HepG2 (cell line): ENCODE results near the gene SEMA4C. TPM values are rescaled to one million over a fixed set of nuclear protein-coding genes. Genes with fewer than 3 reads are reported as not detected.

Experiments
- AKAP8 ChIP-seq: sonication (generic); formaldehyde crosslinking; IDR thresholded peaks from 2 replicates; pipeline ENCODE4 v1.5.1; 2020; ENCODE audit warnings: mild to moderate bottlenecking, missing genetic modification reagents
- MED8 ChIP-seq: sonication (generic); formaldehyde crosslinking; IDR thresholded peaks from 2 replicates; pipeline ENCODE4 v1.8.1; 2023; ENCODE audit warnings: mild to moderate bottlenecking, missing genetic modification reagents; ENCODE audit not compliant: insufficient replicate concordance
- MXD3 ChIP-seq: IDR thresholded peaks from 2 replicates; pipeline ENCODE4 v1.6.1; 2016; ENCODE audit warnings: mild to moderate bottlenecking, missing biosample characterization, missing genetic modification reagents
- RCOR2 ChIP-seq: IDR thresholded peaks from 2 replicates; pipeline ENCODE4 v1.6.1; 2016; ENCODE audit warnings: missing biosample characterization, missing genetic modification reagents
- RFXAP ChIP-seq: sonication (generic); formaldehyde crosslinking; IDR thresholded peaks from 2 replicates; pipeline ENCODE4 v1.4.0; 2020; ENCODE audit warnings: missing genetic modification reagents, borderline replicate concordance
- XRCC5 ChIP-seq: fragments of 200-400 bp; formaldehyde crosslinking; optimal IDR thresholded peaks from 2 replicates; pipeline ENCODE3; 2017; ENCODE audit warnings: mild to moderate bottlenecking, low read length
- ZBTB40 ChIP-seq, 2 experiments: fragments of 450-650 bp in 1 of 2; sonication (generic) in 1 of 2; formaldehyde crosslinking in 1 of 2; IDR thresholded peaks; 2 replicates each; pipeline versions ENCODE4 v1.6.1 to v1.8.0; 2016 to 2022; ENCODE audit warnings: antibody characterized with exemption in 1 of 2, mild to moderate bottlenecking in 1 of 2, missing genetic modification reagents in 1 of 2
- ZFP37 ChIP-seq: sonication (generic); formaldehyde crosslinking; IDR thresholded peaks from 2 replicates; pipeline ENCODE4 v1.4.0; 2020; ENCODE audit warnings: missing genetic modification reagents, borderline replicate concordance
- ZKSCAN8 ChIP-seq: IDR thresholded peaks from 2 replicates; pipeline ENCODE4 v1.6.1; 2016; ENCODE audit warnings: borderline replicate concordance, missing genetic modification reagents, missing compliant biosample characterization
- ZNF101 ChIP-seq: sonication (generic); formaldehyde crosslinking; IDR thresholded peaks from 2 replicates; pipeline ENCODE4 v1.4.0; 2020; ENCODE audit warnings: mild to moderate bottlenecking, low read depth, missing genetic modification reagents, borderline replicate concordance
- ZNF24 ChIP-seq: fragments of 450-650 bp; IDR thresholded peaks from 2 replicates; pipeline ENCODE4 v1.6.1; 2017; ENCODE audit warnings: antibody characterized with exemption, mild to moderate bottlenecking
- ZNF512 ChIP-seq: sonication (generic); formaldehyde crosslinking; IDR thresholded peaks from 2 replicates; pipeline ENCODE4 v1.4.0; 2020; ENCODE audit warnings: mild to moderate bottlenecking, missing genetic modification reagents
- ZNF589 ChIP-seq: sonication (generic); formaldehyde crosslinking; conservative IDR thresholded peaks from 2 replicates; pipeline ENCODE4 v1.8.0; 2022; ENCODE audit warnings: mild to moderate bottlenecking, moderate library complexity, missing genetic modification reagents
- ZNF766 ChIP-seq: sonication (generic); formaldehyde crosslinking; IDR thresholded peaks from 2 replicates; pipeline ENCODE4 v1.5.0; 2020; ENCODE audit warnings: missing genetic modification reagents, borderline replicate concordance
- polyA plus RNA-seq, 8 experiments: library from polyadenylated mRNA; depleted of rRNA in 3 of 8; stranded (reverse) in 7 of 8; unstranded in 1 of 8; fragments of >200 nt; fragmentation: Illumina TruSeq in 4 of 8; extraction: Trizol in 4 of 8; gene quantifications; 2 replicates each; pipeline versions ENCODE4 v1.2.1 to v1.2.3, GENCODE V29; 2011 to 2016; ENCODE audit warnings: low read depth in 4 of 8, missing spikeins in 1 of 8, mixed read lengths in 1 of 8; ENCODE audit not compliant: insufficient read depth in 1 of 8
- total RNA-seq, 5 experiments: library from RNA; depleted of rRNA; stranded (reverse); fragments of >200 nt; fragmentation: Illumina TruSeq; extraction: Trizol; gene quantifications; 2 replicates each; pipeline ENCODE4 v1.2.3, GENCODE V29; 2016; ENCODE audit warnings: low read depth in 1 of 5

The SEMA4C gene
- total and polyA plus RNA-seq, 2 of the 13 experiments (the other 11 are each of a cell fraction or from before 2014, with no cell fraction given): 25.9 to 46.6 TPM

GRCh38 chr2:96867756-96868554 lies 1.9 kb downstream of the SEMA4C start (continued):
- TF ChIP-seq ZNF512 (CRISPR knock-in tag) (no peak), MED8 (CRISPR knock-in tag) (no peak), ZNF589 (CRISPR knock-in tag) (peak; percentile 21; the same call in 1 of the 2 replicates), ZKSCAN8 (CRISPR knock-in tag) (0 out of 2 replicates have a peak, but pooled peaks have one; percentile 20), RCOR2 (no peak), ZFP37 (peak; percentile 76; the same call in 1 of the 2 replicates), ZNF24 (no peak), MXD3 (CRISPR knock-in tag) (no peak), ZNF766 (CRISPR knock-in tag) (no peak), XRCC5 (peak; percentile 67), RFXAP (no peak), ZNF101 (CRISPR knock-in tag) (no peak), AKAP8 (CRISPR knock-in tag) (no peak), ZBTB40 (IDR thresholded peaks at IDR 0.05) (no peak), ZBTB40 (CRISPR knock-in tag; IDR thresholded peaks at IDR 0.05) (no peak)
